ENCODE measurements around the gene KCNG2.

GRCh38 chr18:79857082-79857671, 59.4 kb downstream of the KCNG2 start:
- TF ChIP-seq POLR2AphosphoS5 (IDR thresholded peaks at IDR 0.05): no peak
- no peak for TF ChIP-seq POLR2A (IDR thresholded peaks at IDR 0.05)

All from gastroesophageal sphincter (tissue), 2 donors.